Mononuclear cell (primary cell): ENCODE data around the gene ZFYVE1. TPM values are rescaled to one million over a fixed set of nuclear protein-coding genes. Genes with fewer than 3 reads are reported as not detected.
"Not testable (repeated sequence)": the region's sequence is repeated elsewhere in the genome, so short reads cannot be mapped to it uniquely, and the experiment has no call there.

ENCODE experiments used
- H3K27me3 ChIP-seq: 2 replicates; pipeline ENCODE4 v1.6.0; 2011; ENCODE audit warnings: low read length, control low read depth; ENCODE audit not compliant: insufficient read depth
- H3K4me1 ChIP-seq: 2 replicates; pipeline ENCODE4 v1.5.1; 2011; ENCODE audit warnings: mild to moderate bottlenecking, low read length, control low read depth; ENCODE audit not compliant: insufficient read depth
- H3K4me3 ChIP-seq: 2 replicates; pipeline ENCODE4 v1.5.1; 2011; ENCODE audit warnings: mild to moderate bottlenecking, low read length, moderate library complexity
- H3K9me3 ChIP-seq: 2 replicates; pipeline ENCODE4 v1.5.1; 2011; ENCODE audit warnings: low read depth, mild to moderate bottlenecking, control low read depth, low read length
- total RNA-seq: library from RNA; depleted of rRNA; stranded (reverse); fragments of >200 nt; gene quantifications from one replicate; pipeline ENCODE4 v1.2.3, GENCODE V29; 2012

The ZFYVE1 gene
- total RNA-seq, 1 donor = 10.8 TPM

- H3K4me1 ChIP-seq = no peaks in the 10 kb centered on the region
- H3K4me3 ChIP-seq = no peak overlapping the region
- H3K27me3 ChIP-seq = no peaks in the 10 kb centered on the region
- H3K9me3 ChIP-seq = no peaks in the 10 kb centered on the region
Observed at GRCh38 chr14:72957213-72957612, 69.7 kb downstream of the ZFYVE1 start.

- H3K27me3 ChIP-seq, H3K4me3 ChIP-seq: not testable (repeated sequence)
Observed at GRCh38 chr14:72956741-72957140, 70.2 kb downstream of the ZFYVE1 start.

GRCh38 chr14:72952171-72952570 is 74.7 kb downstream of the ZFYVE1 start:
- Histone ChIP-seq H3K4me1 (no peaks in the 10 kb centered on the region), H3K9me3 (no peaks in the 10 kb centered on the region)

More at GRCh38 chr14:72956741-72957140, 70.2 kb downstream of the ZFYVE1 start:
- not testable (repeated sequence) for H3K9me3 ChIP-seq, H3K4me1 ChIP-seq

GRCh38 chr14:72948481-72949138 is 78.3 kb downstream of the ZFYVE1 start:
- H3K9me3 ChIP-seq = no peaks in the 10 kb centered on the region
- no peaks in the 10 kb centered on the region for H3K27me3 ChIP-seq
- no peak overlapping the region for H3K4me3 ChIP-seq
- H3K4me1 ChIP-seq = no peaks in the 10 kb centered on the region

More at GRCh38 chr14:72952171-72952570, 74.7 kb downstream of the ZFYVE1 start:
- Histone ChIP-seq H3K4me3 (no peak overlapping the region), H3K27me3 (no peaks in the 10 kb centered on the region)

DNA sequence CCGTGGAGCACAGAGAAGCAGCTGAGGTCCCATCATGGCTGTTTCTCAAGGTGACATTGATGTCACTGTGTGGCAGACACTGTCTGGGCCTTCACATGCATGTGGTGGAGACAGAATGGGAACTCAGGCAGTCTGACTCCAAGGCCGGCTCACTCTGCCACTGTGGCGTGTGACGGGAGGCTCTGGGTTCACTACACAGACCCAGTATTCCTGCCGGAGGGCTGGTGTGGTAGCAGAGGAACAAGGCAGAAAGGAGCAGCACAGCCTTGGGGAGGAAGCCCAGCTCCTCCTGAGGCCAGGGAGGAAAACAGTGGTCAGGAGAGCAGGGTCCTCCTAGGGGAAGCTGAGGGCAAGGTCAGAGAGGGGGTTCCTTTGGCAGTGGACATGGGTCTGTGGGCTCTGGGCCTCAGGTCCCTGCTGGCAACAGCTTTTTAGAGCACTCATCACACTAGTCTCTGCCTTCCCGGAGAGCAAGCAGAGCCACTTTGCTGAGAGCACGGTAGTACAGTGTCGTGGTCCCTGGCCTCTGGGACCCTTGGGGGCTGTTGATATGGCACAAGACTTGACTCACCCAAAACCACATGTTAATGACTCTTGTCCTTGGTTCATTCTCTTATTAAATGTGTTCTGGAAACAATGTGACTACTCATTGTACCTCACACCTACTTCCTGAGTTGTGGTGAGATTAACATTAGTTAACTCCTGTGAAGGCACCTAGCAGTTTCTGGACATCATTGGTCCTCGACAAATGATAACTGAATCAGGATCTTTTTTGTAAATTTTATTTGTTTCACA is 79.3 kb downstream of the ZFYVE1 start:
- no peaks in the 10 kb centered on the region for H3K4me1 ChIP-seq
- H3K4me3 ChIP-seq = no peak overlapping the region
- no peaks in the 10 kb centered on the region for H3K9me3 ChIP-seq
- no peaks in the 10 kb centered on the region for H3K27me3 ChIP-seq

DNA sequence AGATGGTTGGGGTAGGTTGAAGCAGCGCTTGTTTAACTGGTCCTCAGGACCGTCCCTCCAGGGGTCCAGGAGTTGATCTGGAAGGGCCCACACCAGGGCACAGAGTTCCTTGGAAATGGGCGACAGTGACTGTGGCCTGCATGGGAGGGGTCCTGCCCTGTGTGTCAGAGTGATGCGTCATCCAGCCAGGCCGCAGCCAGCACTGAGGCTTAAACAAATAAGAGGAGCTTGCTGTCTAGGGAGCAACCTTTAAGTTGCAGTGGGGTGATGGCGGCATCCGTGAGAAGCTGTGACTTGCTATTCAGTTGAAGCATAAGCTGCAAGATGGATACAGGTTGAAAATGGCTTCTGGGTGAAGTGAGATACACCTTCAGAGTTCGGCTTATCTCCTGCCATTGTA is 80.4 kb downstream of the ZFYVE1 start:
- no peaks in the 10 kb centered on the region for H3K4me1 ChIP-seq
- H3K27me3 ChIP-seq = no peaks in the 10 kb centered on the region
- no peaks in the 10 kb centered on the region for H3K9me3 ChIP-seq
- no peak overlapping the region for H3K4me3 ChIP-seq

GRCh38 chr14:72945356-72946027 is 81.4 kb downstream of the ZFYVE1 start:
- Histone ChIP-seq H3K4me1 (no peaks in the 10 kb centered on the region), H3K4me3 (no peak overlapping the region), H3K27me3 (no peaks in the 10 kb centered on the region), H3K9me3 (no peaks in the 10 kb centered on the region)

- Histone ChIP-seq H3K9me3 (no peaks in the 10 kb centered on the region), H3K27me3 (no peaks in the 10 kb centered on the region), H3K4me3 (no peak overlapping the region), H3K4me1 (no peaks in the 10 kb centered on the region)
Observed at GRCh38 chr14:72943876-72944430, 83.0 kb downstream of the ZFYVE1 start.

DNA sequence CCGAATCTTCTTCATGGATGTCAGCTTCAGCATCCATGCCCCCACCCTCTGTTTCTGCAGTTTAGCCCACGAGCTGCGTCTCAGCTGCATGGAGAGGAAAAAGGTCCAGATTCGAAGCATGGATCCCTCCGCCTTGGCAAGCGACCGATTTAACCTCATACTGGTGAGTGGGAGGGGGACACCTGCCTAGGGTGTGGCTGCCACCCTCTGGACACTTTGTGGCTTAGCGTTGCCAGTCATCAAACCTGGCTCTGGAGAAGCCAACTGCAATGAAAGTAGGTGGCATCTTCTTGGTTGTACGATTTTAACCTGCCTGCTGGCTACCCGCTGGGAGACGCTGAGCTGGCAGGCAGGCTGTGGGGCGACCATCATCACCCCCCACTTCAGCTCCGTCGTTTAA is 84.0 kb downstream of the ZFYVE1 start:
- no peaks in the 10 kb centered on the region for H3K4me1 ChIP-seq
- no peaks in the 10 kb centered on the region for H3K27me3 ChIP-seq
- H3K9me3 ChIP-seq = no peaks in the 10 kb centered on the region
- no peak overlapping the region for H3K4me3 ChIP-seq

DNA sequence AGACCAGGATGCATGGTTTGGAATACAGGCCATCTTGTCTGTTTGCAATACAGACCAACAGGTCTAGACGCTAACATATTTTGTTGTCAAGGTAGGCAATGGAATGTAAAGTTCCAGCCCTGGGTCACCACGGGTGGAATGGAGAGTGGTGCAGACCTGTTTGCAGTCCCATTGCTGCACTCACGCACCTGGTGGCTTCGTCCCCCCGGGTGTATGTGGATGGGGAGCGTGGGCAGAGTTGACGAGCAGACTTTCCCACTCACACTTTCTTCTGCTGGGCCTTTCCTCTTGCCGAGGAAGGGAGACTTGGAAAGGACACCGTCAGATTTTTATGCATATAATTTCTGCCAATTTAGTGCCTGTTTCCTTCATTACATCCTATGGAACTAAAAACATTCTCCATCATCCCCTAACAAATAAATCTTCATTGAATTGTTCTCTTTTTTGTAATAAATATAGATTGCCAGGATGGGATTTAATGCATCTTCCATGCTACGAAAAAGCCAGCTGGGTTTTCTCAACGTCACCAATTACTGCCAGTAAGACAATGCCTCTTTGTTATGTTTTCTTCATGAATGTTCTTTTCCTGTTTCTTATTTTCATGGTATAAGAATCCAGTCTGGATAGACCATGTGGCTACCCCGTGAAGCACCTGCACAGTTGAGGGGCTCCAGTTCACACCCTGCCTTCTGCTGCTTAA is 85.5 kb downstream of the ZFYVE1 start:
- Histone ChIP-seq H3K27me3 (no peaks in the 10 kb centered on the region), H3K4me3 (no peak overlapping the region)

DNA sequence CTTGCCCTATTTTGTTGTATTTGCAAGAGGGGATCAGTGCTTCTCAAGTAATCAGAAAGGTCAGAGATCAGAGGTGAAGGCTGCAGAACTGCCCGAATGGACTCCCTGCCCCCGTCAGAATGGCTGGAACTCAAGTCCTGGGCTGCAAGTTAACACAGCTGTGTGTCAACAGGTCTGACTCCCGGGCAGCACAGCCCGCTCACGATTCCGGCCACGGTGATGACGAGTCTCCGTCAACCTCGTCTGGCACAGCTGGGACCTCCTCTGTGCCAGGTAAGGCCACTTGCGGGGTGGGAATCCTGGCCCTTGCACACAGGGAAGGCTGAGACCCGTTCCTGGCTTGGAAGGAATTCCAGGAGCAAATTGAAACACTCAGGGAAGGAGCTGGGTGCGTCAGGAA is 87.3 kb downstream of the ZFYVE1 start:
- Histone ChIP-seq H3K4me1 (no peaks in the 10 kb centered on the region), H3K9me3 (no peaks in the 10 kb centered on the region), H3K27me3 (no peaks in the 10 kb centered on the region), H3K4me3 (no peak overlapping the region)

More for the DNA sequence above, 85.5 kb downstream of the ZFYVE1 start:
- Histone ChIP-seq H3K4me1 (no peaks in the 10 kb centered on the region), H3K9me3 (no peaks in the 10 kb centered on the region)

- H3K27me3 ChIP-seq = no peaks in the 10 kb centered on the region
- no peaks in the 10 kb centered on the region for H3K9me3 ChIP-seq
- no peak overlapping the region for H3K4me3 ChIP-seq
- H3K4me1 ChIP-seq = peaks cover under 1% of the 10 kb centered on the region
Observed at GRCh38 chr14:72932893-72933292, 94.0 kb downstream of the ZFYVE1 start.

DNA sequence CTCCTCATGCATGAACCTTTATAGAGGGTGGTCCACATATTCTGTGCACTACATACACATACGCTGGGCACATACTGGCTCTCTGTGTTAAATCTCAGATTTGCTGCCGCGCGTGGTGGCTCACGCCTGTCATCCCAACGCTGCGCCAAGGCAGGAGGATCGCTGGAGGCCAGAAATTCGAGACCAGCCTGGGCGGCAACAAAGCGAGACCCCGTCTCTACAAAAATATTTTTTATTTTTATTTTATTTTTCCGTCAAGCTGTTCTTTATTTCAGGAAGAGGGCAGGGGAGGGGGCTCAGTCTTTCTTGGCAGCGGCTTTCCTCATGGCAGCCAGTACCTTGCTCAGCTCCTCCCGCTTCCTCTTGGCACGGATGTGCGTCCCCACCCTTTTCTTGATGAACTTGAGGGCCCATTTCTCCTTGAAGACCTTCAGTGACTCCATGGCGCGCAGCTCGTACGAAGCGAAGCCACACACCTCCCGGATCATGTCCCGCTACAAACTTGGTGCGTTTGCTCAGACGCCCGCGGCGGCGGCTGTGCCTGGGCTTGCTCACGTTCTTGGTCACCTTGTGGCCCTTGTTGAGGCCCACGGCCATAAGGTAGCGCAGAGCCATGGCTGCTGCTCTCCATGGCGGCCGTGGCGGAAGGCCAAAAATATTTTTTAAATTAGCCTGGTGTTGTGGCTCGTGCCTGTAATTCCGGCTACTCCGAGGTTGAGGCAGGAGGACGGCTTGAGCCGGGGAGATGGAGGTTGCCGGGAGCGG is 97.4 kb downstream of the ZFYVE1 start:
- no peaks in the 10 kb centered on the region for H3K27me3 ChIP-seq
- H3K4me1 ChIP-seq = peaks cover 20% of the 10 kb centered on the region
- no peaks in the 10 kb centered on the region for H3K9me3 ChIP-seq
- no peak overlapping the region for H3K4me3 ChIP-seq

DNA sequence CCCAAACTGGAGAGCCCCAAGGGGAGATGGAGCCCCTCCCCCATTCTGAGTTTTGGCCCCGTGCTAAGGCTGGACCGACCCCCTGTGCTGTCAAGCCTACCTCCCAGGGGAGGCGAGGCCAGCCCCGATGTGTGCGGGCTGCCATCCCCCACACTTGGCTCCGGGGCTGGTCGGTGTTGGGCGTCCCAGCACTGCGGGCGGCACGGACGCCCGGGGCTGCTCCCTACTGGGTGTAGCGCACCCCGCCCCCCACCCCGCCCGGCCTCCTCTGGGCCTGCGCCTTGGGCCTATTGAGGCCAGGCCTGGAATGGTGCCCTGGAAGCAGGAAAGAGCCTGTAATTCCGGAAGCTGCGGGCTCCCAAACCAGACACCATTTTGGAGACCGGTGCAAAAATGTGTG is 98.0 kb downstream of the ZFYVE1 start:
- Histone ChIP-seq H3K4me1 (peaks cover 20% of the 10 kb centered on the region), H3K4me3 (no peak overlapping the region), H3K27me3 (no peaks in the 10 kb centered on the region), H3K9me3 (no peaks in the 10 kb centered on the region)
